ENCODE measurements around the gene CELA2B.
"Not testable (repeated sequence)": the region's sequence is repeated elsewhere in the genome, so short reads cannot be mapped to it uniquely, and the experiment has no call there.

GRCh38 chr1:15521206-15521906 lies 45.5 kb downstream of the CELA2B start:
- not testable (repeated sequence) for TF ChIP-seq ZNF274 (IDR thresholded peaks at IDR 0.05; ENCODE audit: low read depth, low read length); YY1 (IDR thresholded peaks at IDR 0.05; ENCODE audit: insufficient read depth, insufficient read length)

Data from NT2/D1 (cell line).